ENCODE measurements around the gene STKLD1. TPM values are rescaled to one million over a fixed set of nuclear protein-coding genes. Genes with fewer than 3 reads are reported as not detected.

Gene STKLD1
- total RNA-seq, 1 donor from 2014 or later = 0.64 TPM

DNA sequence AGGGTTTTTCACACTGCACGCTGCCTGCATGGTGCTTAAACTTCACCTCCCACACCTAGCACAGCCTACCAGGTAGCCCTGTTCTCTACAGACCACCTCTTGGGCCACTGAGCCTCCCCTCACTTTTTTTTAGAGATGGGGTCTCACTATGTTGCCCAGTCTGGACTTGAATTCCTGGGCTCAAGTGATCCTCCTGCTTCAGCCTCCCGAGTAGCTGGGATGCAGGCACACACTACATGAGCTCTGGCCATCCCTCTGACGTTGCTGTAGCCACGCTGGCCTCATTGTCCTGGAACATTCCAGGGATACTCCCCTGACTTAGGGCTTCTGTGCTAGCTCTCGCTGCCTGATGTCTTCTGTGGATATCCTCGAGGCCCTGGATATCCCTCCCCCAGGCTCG, 76.4 kb downstream of the STKLD1 start:
- H3K27me3 Mint-ChIP-seq (ENCODE audit: unreplicated experiment) = peaks cover 9% of the 10 kb centered on the region
- H3K36me3 Mint-ChIP-seq (ENCODE audit: low read depth, unreplicated experiment) = no peaks in the 10 kb centered on the region
- H3K4me1 Mint-ChIP-seq (ENCODE audit: unreplicated experiment) = no peaks in the 10 kb centered on the region
- no peaks in the 10 kb centered on the region for H3K9me3 Mint-ChIP-seq (ENCODE audit: unreplicated experiment)
- H3K4me3 Mint-ChIP-seq (ENCODE audit: unreplicated experiment) = no peak overlapping the region
- no peak overlapping the region for H3K27ac Mint-ChIP-seq (ENCODE audit: unreplicated experiment)
- TF ChIP-seq, protein P1, sequence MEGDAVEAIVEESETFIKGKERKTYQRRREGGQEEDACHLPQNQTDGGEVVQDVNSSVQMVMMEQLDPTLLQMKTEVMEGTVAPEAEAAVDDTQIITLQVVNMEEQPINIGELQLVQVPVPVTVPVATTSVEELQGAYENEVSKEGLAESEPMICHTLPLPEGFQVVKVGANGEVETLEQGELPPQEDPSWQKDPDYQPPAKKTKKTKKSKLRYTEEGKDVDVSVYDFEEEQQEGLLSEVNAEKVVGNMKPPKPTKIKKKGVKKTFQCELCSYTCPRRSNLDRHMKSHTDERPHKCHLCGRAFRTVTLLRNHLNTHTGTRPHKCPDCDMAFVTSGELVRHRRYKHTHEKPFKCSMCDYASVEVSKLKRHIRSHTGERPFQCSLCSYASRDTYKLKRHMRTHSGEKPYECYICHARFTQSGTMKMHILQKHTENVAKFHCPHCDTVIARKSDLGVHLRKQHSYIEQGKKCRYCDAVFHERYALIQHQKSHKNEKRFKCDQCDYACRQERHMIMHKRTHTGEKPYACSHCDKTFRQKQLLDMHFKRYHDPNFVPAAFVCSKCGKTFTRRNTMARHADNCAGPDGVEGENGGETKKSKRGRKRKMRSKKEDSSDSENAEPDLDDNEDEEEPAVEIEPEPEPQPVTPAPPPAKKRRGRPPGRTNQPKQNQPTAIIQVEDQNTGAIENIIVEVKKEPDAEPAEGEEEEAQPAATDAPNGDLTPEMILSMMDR (IDR thresholded peaks at IDR 0.05; ENCODE audit: unreplicated experiment) = no peak
- no peak for DNase-seq (ENCODE audit: low spot score)

DNA sequence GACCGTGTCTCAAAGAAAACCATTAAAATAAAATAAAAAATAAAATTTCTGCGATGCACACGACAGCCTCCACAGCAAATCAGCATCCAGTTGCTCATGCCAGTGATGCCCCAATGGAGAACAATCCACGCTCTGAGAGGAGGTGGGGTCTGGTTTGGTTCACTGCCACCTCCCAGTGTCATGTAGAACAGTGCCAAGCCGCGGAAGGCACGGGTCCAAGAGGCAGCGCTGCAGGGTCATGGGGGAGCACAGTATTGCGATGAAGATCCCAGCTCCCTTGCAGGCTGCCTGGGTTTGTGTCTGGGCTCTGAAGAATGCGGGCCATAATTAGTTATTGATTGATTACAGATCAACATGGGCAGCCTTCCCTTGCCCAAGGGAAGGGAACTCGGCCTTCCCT, 77.5 kb downstream of the STKLD1 start:
- no peak for DNase-seq (ENCODE audit: low spot score)

DNA sequence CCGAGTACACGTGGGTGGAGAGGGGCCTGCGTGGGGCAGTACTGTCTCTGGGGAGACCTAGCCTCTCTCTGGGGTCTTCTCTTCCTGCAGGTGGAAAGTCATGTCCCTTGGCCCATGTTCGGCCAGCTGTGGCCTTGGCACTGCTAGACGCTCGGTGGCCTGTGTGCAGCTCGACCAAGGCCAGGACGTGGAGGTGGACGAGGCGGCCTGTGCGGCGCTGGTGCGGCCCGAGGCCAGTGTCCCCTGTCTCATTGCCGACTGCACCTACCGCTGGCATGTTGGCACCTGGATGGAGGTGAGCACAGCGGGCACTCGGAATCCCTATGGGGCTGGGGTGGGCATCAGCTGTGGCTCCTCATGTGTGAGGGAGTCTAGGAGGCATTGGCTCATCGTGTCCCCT, 78.2 kb downstream of the STKLD1 start:
- Mint-ChIP-seq H3K4me3 (ENCODE audit: unreplicated experiment) (peak overlapping the region; percentile 7), H3K4me1 (ENCODE audit: unreplicated experiment) (no peaks in the 10 kb centered on the region), H3K27ac (ENCODE audit: unreplicated experiment) (no peak overlapping the region), H3K9me3 (ENCODE audit: unreplicated experiment) (no peaks in the 10 kb centered on the region), H3K27me3 (ENCODE audit: unreplicated experiment) (peaks cover 9% of the 10 kb centered on the region), H3K36me3 (ENCODE audit: low read depth, unreplicated experiment) (no peaks in the 10 kb centered on the region)
- no peak for DNase-seq (ENCODE audit: low spot score)
- TF ChIP-seq, protein P1 (IDR thresholded peaks at IDR 0.05; ENCODE audit: unreplicated experiment) = no peak

More for the DNA sequence above, 77.5 kb downstream of the STKLD1 start:
- Mint-ChIP-seq H3K9me3 (ENCODE audit: unreplicated experiment) (no peaks in the 10 kb centered on the region), H3K27ac (ENCODE audit: unreplicated experiment) (no peak overlapping the region), H3K4me3 (ENCODE audit: unreplicated experiment) (no peak overlapping the region), H3K36me3 (ENCODE audit: low read depth, unreplicated experiment) (no peaks in the 10 kb centered on the region), H3K4me1 (ENCODE audit: unreplicated experiment) (no peaks in the 10 kb centered on the region), H3K27me3 (ENCODE audit: unreplicated experiment) (peaks cover 9% of the 10 kb centered on the region)
- TF ChIP-seq, protein P1 (IDR thresholded peaks at IDR 0.05; ENCODE audit: unreplicated experiment) = no peak

DNA sequence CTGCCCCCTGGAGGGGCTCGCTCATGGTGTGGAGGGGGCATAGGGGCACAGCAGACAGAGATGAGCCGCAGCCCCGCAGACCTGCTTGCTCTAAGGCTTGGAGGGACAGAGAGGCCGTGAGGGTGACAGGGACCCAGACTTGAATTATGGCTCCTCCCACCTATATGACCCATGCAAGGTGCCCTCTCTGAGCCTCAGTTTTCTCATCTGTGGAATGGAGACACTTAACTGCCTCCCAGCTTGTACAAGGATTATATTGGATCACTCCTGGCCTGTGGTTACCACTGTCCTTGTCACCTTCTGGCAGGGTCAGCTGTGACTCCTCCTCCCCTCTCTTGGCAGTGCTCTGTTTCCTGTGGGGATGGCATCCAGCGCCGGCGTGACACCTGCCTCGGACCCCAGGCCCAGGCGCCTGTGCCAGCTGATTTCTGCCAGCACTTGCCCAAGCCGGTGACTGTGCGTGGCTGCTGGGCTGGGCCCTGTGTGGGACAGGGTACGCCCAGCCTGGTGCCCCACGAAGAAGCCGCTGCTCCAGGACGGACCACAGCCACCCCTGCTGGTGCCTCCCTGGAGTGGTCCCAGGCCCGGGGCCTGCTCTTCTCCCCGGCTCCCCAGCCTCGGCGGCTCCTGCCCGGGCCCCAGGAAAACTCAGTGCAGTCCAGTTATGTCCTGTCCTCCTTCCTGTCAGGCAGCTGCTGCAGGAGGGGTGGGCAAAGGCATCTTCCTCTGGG, 78.9 kb downstream of the STKLD1 start:
- Mint-ChIP-seq H3K36me3 (ENCODE audit: low read depth, unreplicated experiment) (no peaks in the 10 kb centered on the region), H3K9me3 (ENCODE audit: unreplicated experiment) (no peaks in the 10 kb centered on the region), H3K27me3 (ENCODE audit: unreplicated experiment) (peaks cover 9% of the 10 kb centered on the region), H3K27ac (ENCODE audit: unreplicated experiment) (no peak overlapping the region), H3K4me1 (ENCODE audit: unreplicated experiment) (no peaks in the 10 kb centered on the region), H3K4me3 (ENCODE audit: unreplicated experiment) (no peak overlapping the region)
- TF ChIP-seq, protein P1 (IDR thresholded peaks at IDR 0.05; ENCODE audit: unreplicated experiment) = no peak
- DNase-seq (ENCODE audit: low spot score) = no peak

Other genes with a start within 250 kb of the STKLD1 start
- gene GBGT1, start 212.5 kb upstream of the STKLD1 start, total RNA-seq (ENCODE audit: unreplicated experiment) = 98.4 TPM
- not detected for gene OBP2B, start 167.1 kb upstream of the STKLD1 start, total RNA-seq (ENCODE audit: unreplicated experiment)
- 1.4 TPM for gene ABO, start 101.2 kb upstream of the STKLD1 start, total RNA-seq (ENCODE audit: unreplicated experiment)
- 21.7 TPM for gene SURF6, start 40.2 kb upstream of the STKLD1 start, total RNA-seq (ENCODE audit: unreplicated experiment)
- 32.9 TPM for gene MED22, start 28.2 kb upstream of the STKLD1 start, total RNA-seq (ENCODE audit: unreplicated experiment)
- 2,006 TPM for gene RPL7A, start 28.1 kb upstream of the STKLD1 start, total RNA-seq (ENCODE audit: unreplicated experiment)
- gene SURF1, start 19.9 kb upstream of the STKLD1 start, total RNA-seq (ENCODE audit: unreplicated experiment) = 36.2 TPM
- gene SURF2, start 19.8 kb upstream of the STKLD1 start, total RNA-seq (ENCODE audit: unreplicated experiment) = 11.9 TPM
- gene SURF4, start 306 bp upstream of the STKLD1 start, total RNA-seq (ENCODE audit: unreplicated experiment) = 169 TPM
- 30.9 TPM for gene REXO4, start 41.6 kb downstream of the STKLD1 start, total RNA-seq (ENCODE audit: unreplicated experiment)
- gene ADAMTS13, start 46.0 kb downstream of the STKLD1 start, total RNA-seq (ENCODE audit: unreplicated experiment) = 9.1 TPM
- 34.3 TPM for gene CACFD1, start 83.6 kb downstream of the STKLD1 start, total RNA-seq (ENCODE audit: unreplicated experiment)
- 32.5 TPM for gene SLC2A6, start 102.7 kb downstream of the STKLD1 start, total RNA-seq (ENCODE audit: unreplicated experiment)
- gene MYMK, start 148.6 kb downstream of the STKLD1 start, total RNA-seq (ENCODE audit: unreplicated experiment) = not detected
- gene ADAMTSL2, start 158.3 kb downstream of the STKLD1 start, total RNA-seq (ENCODE audit: unreplicated experiment) = 5.9 TPM
- gene FAM163B, start 233.0 kb downstream of the STKLD1 start, total RNA-seq (ENCODE audit: unreplicated experiment) = not detected

Data from endothelial cell (in vitro differentiated cells).